ENCODE results near the gene HACD2. TPM values are rescaled to one million over a fixed set of nuclear protein-coding genes. Genes with fewer than 3 reads are reported as not detected.

Gene HACD2
- polyA plus RNA-seq, 3 donors: 12.9 to 17.1 (median 15.1) TPM

GRCh38 chr3:123498761-123499160 lies 86.1 kb downstream of the HACD2 start:
- no CpG with 5 or more reads among the region's 3 CpGs for WGBS (ENCODE audit: insufficient coverage)
- no peaks in the 10 kb centered on the region for H3K9me3 ChIP-seq (replicated peaks in 1 of 2; ENCODE audit: control insufficient read depth in 1 of 2, insufficient read depth in 1 of 2, low read length in 2 of 2)
- H3K36me3 ChIP-seq (replicated peaks in 1 of 2; ENCODE audit: control insufficient read depth in 1 of 2, insufficient read depth in 2 of 2, low read length in 2 of 2): peaks cover 36 to 85% of the 10 kb centered on the region in 2 donors
- no peak overlapping the region for H3K4me2 ChIP-seq (replicated peaks; ENCODE audit: extremely low read depth, low read length, poor library complexity, severe bottlenecking)
- H3K79me2 ChIP-seq (ENCODE audit: insufficient read depth, low read length): no peaks in the 10 kb centered on the region
- DNase-seq: no peak
- no peaks in the 10 kb centered on the region for H3K27me3 Mint-ChIP-seq (ENCODE audit: low read depth in 3 of 3)
- peaks cover 0 to 2% (median 0%) of the 10 kb centered on the region in 7 donors for H3K9me3 Mint-ChIP-seq
- H2AFZ ChIP-seq (ENCODE audit: insufficient read depth, low read depth, low read length, poor library complexity, severe bottlenecking): no peak overlapping the region
- no peak overlapping the region for H3K9ac ChIP-seq (ENCODE audit: insufficient read depth, low read length, poor library complexity, severe bottlenecking)
- peaks cover 63 to 67% of the 10 kb centered on the region in 2 donors for H3K36me3 Mint-ChIP-seq
- no peak overlapping the region for H3K4me3 Mint-ChIP-seq
- H3K4me1 ChIP-seq (ENCODE audit: control insufficient read depth in 1 of 2, insufficient read depth in 2 of 2, low read length in 2 of 2): no peaks in the 10 kb centered on the region
- no peaks in the 10 kb centered on the region for H3K4me1 Mint-ChIP-seq
- no peak overlapping the region for H3K4me3 ChIP-seq (replicated peaks in 1 of 3; ENCODE audit: low read depth in 2 of 3, low read length in 3 of 3)
- TF ChIP-seq CTCF (IDR thresholded peaks at IDR 0.05): no peak
- H3K27ac Mint-ChIP-seq: no peak overlapping the region
- H3K27me3 ChIP-seq (ENCODE audit: control insufficient read depth in 2 of 2, insufficient read depth in 2 of 2, low read length in 2 of 2): no peaks in the 10 kb centered on the region
- H4K20me1 ChIP-seq (ENCODE audit: insufficient read depth, low read length): no peaks in the 10 kb centered on the region
- intact Hi-C loops (cut with micrococcal nuclease): no loop called here
- no peak overlapping the region for H3K27ac ChIP-seq (ENCODE audit: low read depth in 1 of 2, low read length in 2 of 2)

GRCh38 chr3:123493912-123494311 lies 90.9 kb downstream of the HACD2 start:
- Histone ChIP-seq H4K20me1 (ENCODE audit: insufficient read depth, low read length) (no peaks in the 10 kb centered on the region), H3K4me3 (replicated peaks in 1 of 3; ENCODE audit: low read depth in 2 of 3, low read length in 3 of 3) (no peak overlapping the region), H3K9me3 (replicated peaks in 1 of 2; ENCODE audit: control insufficient read depth in 1 of 2, insufficient read depth in 1 of 2, low read length in 2 of 2) (no peaks in the 10 kb centered on the region), H3K27me3 (ENCODE audit: control insufficient read depth in 2 of 2, insufficient read depth in 2 of 2, low read length in 2 of 2) (no peaks in the 10 kb centered on the region), H3K4me1 (ENCODE audit: control insufficient read depth in 1 of 2, insufficient read depth in 2 of 2, low read length in 2 of 2) (no peaks in the 10 kb centered on the region), H3K36me3 (replicated peaks in 1 of 2; ENCODE audit: control insufficient read depth in 1 of 2, insufficient read depth in 2 of 2, low read length in 2 of 2) (peaks cover 28 to 77% of the 10 kb centered on the region in 2 donors), H2AFZ (ENCODE audit: insufficient read depth, low read depth, low read length, poor library complexity, severe bottlenecking) (no peak overlapping the region), H3K9ac (ENCODE audit: insufficient read depth, low read length, poor library complexity, severe bottlenecking) (no peak overlapping the region), H3K27ac (ENCODE audit: low read depth in 1 of 2, low read length in 2 of 2) (no peak overlapping the region), H3K79me2 (ENCODE audit: insufficient read depth, low read length) (no peaks in the 10 kb centered on the region), H3K4me2 (replicated peaks; ENCODE audit: extremely low read depth, low read length, poor library complexity, severe bottlenecking) (no peak overlapping the region)
- H3K4me3 Mint-ChIP-seq: no peak overlapping the region
- peaks cover 69 to 71% of the 10 kb centered on the region in 2 donors for H3K36me3 Mint-ChIP-seq
- no peak overlapping the region for H3K27ac Mint-ChIP-seq
- no peak for TF ChIP-seq CTCF (IDR thresholded peaks at IDR 0.05)
- intact Hi-C loops (cut with micrococcal nuclease): no loop called here
- H3K4me1 Mint-ChIP-seq: no peaks in the 10 kb centered on the region
- 95% methylated on average over 2 of the region's 4 CpGs for WGBS (ENCODE audit: insufficient coverage)
- H3K9me3 Mint-ChIP-seq: no peaks in the 10 kb centered on the region
- H3K27me3 Mint-ChIP-seq (ENCODE audit: low read depth in 3 of 3): peaks cover 0 to 2% (median 1%) of the 10 kb centered on the region in 3 donors
- DNase-seq: no peak

Measured in CD14-positive monocyte (primary cell).